Endodermal cell (in vitro differentiated cells): ENCODE results near the gene DYNLRB2. TPM values are rescaled to one million over a fixed set of nuclear protein-coding genes. Genes with fewer than 3 reads are reported as not detected.
A peak's percentile ranks its signal among the peaks of the same experiment; 100 is the strongest.

Experiments
- DNase-seq: peaks from one replicate; pipeline ENCODE4 v3.0.0-alpha.2; 2017
- H3K27ac ChIP-seq: 2 replicates; pipeline ENCODE4 v1.5.1; 2013; ENCODE audit warnings: mild to moderate bottlenecking, low read depth, low read length, moderate library complexity
- H3K27me3 ChIP-seq: 2 replicates; pipeline ENCODE4 v1.6.1; 2013; ENCODE audit warnings: mild to moderate bottlenecking, low read length, moderate library complexity; ENCODE audit not compliant: insufficient read depth, control insufficient read depth, poor library complexity, severe bottlenecking
- H3K36me3 ChIP-seq: 2 replicates; pipeline ENCODE4 v1.7.0; 2013; ENCODE audit warnings: mild to moderate bottlenecking, low read length, moderate library complexity; ENCODE audit not compliant: control insufficient read depth, insufficient read depth
- H3K4me1 ChIP-seq: one replicate; pipeline ENCODE4 v1.7.0; 2013; ENCODE audit warnings: low read length; ENCODE audit not compliant: control insufficient read depth, insufficient read depth
- H3K4me3 ChIP-seq: 2 replicates; pipeline ENCODE4 v1.5.1; 2013; ENCODE audit warnings: mild to moderate bottlenecking, low read length, moderate library complexity
- H3K9ac ChIP-seq: 2 replicates; pipeline ENCODE4 v1.6.1; 2013; ENCODE audit warnings: mild to moderate bottlenecking, low read length, moderate library complexity; ENCODE audit not compliant: poor library complexity, severe bottlenecking; ENCODE audit errors: extremely low read depth
- H3K9me3 ChIP-seq: 2 replicates; pipeline ENCODE4 v1.6.1; 2013; ENCODE audit warnings: mild to moderate bottlenecking, low read length, moderate library complexity; ENCODE audit not compliant: control insufficient read depth
- H3K27ac Mint-ChIP-seq: 2 replicates; pipeline ENCODE4 v1.8.0; 2020; ENCODE audit warnings: mixed read lengths
- H3K27me3 Mint-ChIP-seq: 2 replicates; pipeline ENCODE4 v1.8.0; 2021; ENCODE audit warnings: mild to moderate bottlenecking, mixed read lengths; ENCODE audit not compliant: insufficient read depth
- H3K36me3 Mint-ChIP-seq: 2 replicates; pipeline ENCODE4 v1.8.0; 2020; ENCODE audit warnings: low read depth, mixed read lengths
- H3K4me1 Mint-ChIP-seq: 2 replicates; pipeline ENCODE4 v1.8.0; 2020; ENCODE audit warnings: mixed read lengths
- H3K4me3 Mint-ChIP-seq: 2 replicates; pipeline ENCODE4 v1.8.0; 2020; ENCODE audit warnings: mild to moderate bottlenecking, moderate library complexity, mixed read lengths
- H3K9me3 Mint-ChIP-seq: 2 replicates; pipeline ENCODE4 v1.8.0; 2020; ENCODE audit warnings: mild to moderate bottlenecking, mixed read lengths
- WGBS, 2 experiments: methylation state at CpG; one replicate each; pipeline versions ENCODE4 v1.1.5 to v1.1.7; 2013; ENCODE audit warnings: missing lambda C conversion rate in 2 of 2, mixed read lengths in 1 of 2; ENCODE audit not compliant: insufficient coverage in 1 of 2, insufficient read length in 1 of 2; 5-methylcytosine and 5-hydroxymethylcytosine counted together
- total RNA-seq, 2 donors: library from RNA; stranded (reverse); fragmentation: NEBNext Ultra II Directional in 1 of 2; extraction: Animal tissue kit (Norgen Biotek cat#: 25700) in 1 of 2; gene quantifications; 2 replicates in 1 of 2; 3 replicates in 1 of 2; pipeline ENCODE4 v1.2.1, GENCODE V29; 2021
- TF ChIP-seq, protein P1 (sequence below): fragments of 200-600 bp; sonication (generic); conservative IDR thresholded peaks from 2 replicates; pipeline ENCODE4 v1.5.0; 2021; ENCODE audit warnings: antibody characterized with exemption, mild to moderate bottlenecking

The DYNLRB2 gene
- total RNA-seq, 2 donors from 2014 or later, result not detected

DNA sequence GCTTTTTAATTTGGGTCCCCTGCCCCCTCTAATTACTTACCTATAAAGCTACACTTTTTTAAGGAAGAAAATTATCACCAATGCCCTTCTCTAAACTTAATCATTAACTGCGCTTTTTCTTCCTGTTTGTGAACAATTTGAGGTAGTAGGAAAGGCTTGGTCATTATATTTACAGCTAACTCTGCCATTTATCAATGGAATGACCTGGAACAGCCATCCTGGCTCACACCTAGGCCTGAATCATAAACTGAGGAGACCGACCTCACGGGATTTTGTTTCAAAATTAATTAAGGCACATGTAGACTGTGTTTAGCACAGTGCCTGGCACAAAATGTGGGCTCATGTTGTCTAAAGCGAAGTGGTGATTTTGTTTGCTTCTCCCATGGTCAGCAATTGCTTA lies 15.4 kb upstream of the DYNLRB2 start:
- H3K27ac ChIP-seq, result no peak overlapping the region
- no peak for DNase-seq
- Mint-ChIP-seq H3K4me3 (no peak overlapping the region), H3K9me3 (no peaks in the 10 kb centered on the region), H3K36me3 (no peaks in the 10 kb centered on the region), H3K27ac (no peak overlapping the region), H3K27me3 (peaks cover 3% of the 10 kb centered on the region), H3K4me1 (peaks cover 4% of the 10 kb centered on the region)
- 95 to 96% methylated on average over 3 of the region's 4 CpGs for WGBS, 2 experiments
- H3K9me3 ChIP-seq, result no peaks in the 10 kb centered on the region
- H3K27me3 ChIP-seq, result peaks cover 10% of the 10 kb centered on the region
- H3K36me3 ChIP-seq, result no peaks in the 10 kb centered on the region
- no peak overlapping the region for H3K4me3 ChIP-seq
- H3K4me1 ChIP-seq, result no peaks in the 10 kb centered on the region
- H3K9ac ChIP-seq, result no peak overlapping the region
- TF ChIP-seq, protein P1, sequence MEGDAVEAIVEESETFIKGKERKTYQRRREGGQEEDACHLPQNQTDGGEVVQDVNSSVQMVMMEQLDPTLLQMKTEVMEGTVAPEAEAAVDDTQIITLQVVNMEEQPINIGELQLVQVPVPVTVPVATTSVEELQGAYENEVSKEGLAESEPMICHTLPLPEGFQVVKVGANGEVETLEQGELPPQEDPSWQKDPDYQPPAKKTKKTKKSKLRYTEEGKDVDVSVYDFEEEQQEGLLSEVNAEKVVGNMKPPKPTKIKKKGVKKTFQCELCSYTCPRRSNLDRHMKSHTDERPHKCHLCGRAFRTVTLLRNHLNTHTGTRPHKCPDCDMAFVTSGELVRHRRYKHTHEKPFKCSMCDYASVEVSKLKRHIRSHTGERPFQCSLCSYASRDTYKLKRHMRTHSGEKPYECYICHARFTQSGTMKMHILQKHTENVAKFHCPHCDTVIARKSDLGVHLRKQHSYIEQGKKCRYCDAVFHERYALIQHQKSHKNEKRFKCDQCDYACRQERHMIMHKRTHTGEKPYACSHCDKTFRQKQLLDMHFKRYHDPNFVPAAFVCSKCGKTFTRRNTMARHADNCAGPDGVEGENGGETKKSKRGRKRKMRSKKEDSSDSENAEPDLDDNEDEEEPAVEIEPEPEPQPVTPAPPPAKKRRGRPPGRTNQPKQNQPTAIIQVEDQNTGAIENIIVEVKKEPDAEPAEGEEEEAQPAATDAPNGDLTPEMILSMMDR, result no peak

DNA sequence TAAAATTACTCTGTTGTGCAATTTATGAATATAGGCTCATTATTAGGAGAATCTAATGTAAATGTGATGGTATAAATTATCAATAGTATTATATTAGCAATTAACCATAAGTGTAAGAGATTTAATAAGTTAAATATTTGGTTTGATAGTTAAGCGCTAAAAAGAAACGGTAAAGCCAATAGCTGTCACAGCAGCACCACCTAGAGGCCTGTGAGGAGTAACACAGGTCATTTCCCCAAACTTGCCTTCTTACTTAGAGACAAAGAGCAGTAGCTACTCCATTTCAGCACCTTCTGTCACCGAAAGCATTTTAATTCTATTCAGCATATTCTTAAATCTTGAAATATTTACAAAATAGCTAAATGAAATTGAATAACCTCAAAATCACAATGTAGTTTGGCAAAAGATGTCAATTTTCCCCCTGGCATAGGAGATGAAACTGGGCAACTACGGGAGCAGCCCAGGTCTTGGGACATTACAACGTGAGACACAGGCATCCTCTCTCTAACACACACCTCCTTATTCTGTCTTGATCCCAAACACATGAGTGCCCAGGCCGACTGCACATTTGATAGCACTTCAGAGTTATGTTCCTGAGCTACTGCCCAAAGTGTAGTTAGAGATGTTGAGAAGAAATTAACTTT lies 14.3 kb upstream of the DYNLRB2 start:
- H3K27me3 Mint-ChIP-seq, result peaks cover 3% of the 10 kb centered on the region
- Histone ChIP-seq H3K4me1 (no peaks in the 10 kb centered on the region), H3K36me3 (no peaks in the 10 kb centered on the region), H3K4me3 (no peak overlapping the region), H3K9ac (no peak overlapping the region), H3K27me3 (peaks cover 10% of the 10 kb centered on the region), H3K9me3 (no peaks in the 10 kb centered on the region), H3K27ac (no peak overlapping the region)
- H3K9me3 Mint-ChIP-seq, result no peaks in the 10 kb centered on the region
- TF ChIP-seq, protein P1, result peak; percentile 95
- 22 to 43% methylated on average over 5 to 6 of the region's 6 CpGs for WGBS, 2 experiments
- peak; percentile 82 for DNase-seq
- H3K27ac Mint-ChIP-seq, result no peak overlapping the region
- no peaks in the 10 kb centered on the region for H3K36me3 Mint-ChIP-seq
- peaks cover 4% of the 10 kb centered on the region for H3K4me1 Mint-ChIP-seq
- H3K4me3 Mint-ChIP-seq, result no peak overlapping the region

DNA sequence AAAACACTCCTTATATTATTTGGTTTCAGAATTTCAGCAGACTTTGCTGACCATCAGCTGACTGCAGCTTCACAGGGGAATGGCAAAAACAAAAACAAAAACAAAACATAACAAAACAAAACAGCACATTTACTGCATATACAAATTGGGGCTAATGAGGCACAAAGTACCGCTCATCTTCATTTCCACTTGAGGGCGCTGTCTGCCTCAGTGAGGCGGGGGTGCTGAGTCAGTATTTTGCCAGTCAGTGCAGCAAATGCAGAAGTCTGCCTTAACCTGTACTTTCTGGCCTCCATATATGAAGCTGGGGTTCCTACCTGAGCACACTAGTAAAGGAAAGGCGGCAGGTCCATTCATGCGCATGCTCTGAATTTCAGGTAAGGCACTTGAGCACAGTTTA lies 13.5 kb upstream of the DYNLRB2 start:
- peaks cover 4% of the 10 kb centered on the region for H3K4me1 Mint-ChIP-seq
- Histone ChIP-seq H3K4me3 (no peak overlapping the region), H3K4me1 (no peaks in the 10 kb centered on the region), H3K9me3 (no peaks in the 10 kb centered on the region), H3K27me3 (peaks cover 16% of the 10 kb centered on the region), H3K36me3 (no peaks in the 10 kb centered on the region), H3K27ac (no peak overlapping the region), H3K9ac (no peak overlapping the region)
- DNase-seq, result peak; percentile 85
- no peaks in the 10 kb centered on the region for H3K9me3 Mint-ChIP-seq
- peaks cover 9% of the 10 kb centered on the region for H3K27me3 Mint-ChIP-seq
- no peak overlapping the region for H3K27ac Mint-ChIP-seq
- no peaks in the 10 kb centered on the region for H3K36me3 Mint-ChIP-seq
- TF ChIP-seq, protein P1, result peak; percentile 90
- no peak overlapping the region for H3K4me3 Mint-ChIP-seq
- 47 to 51% methylated on average over 4 to 5 of the region's 5 CpGs for WGBS, 2 experiments
